Islet of Langerhans (tissue), 1 donor: ENCODE results near the gene EMSY.

Experiments used
- FAIRE-seq: peaks from one replicate; lab custom pipeline; 2011; peaks lifted over from hg19 to GRCh38; lab: Jason Lieb, UNC

Gene EMSY

GRCh38 chr11:76598426-76598839 lies 153.6 kb downstream of the EMSY start:
- FAIRE-seq: no peak

DNA sequence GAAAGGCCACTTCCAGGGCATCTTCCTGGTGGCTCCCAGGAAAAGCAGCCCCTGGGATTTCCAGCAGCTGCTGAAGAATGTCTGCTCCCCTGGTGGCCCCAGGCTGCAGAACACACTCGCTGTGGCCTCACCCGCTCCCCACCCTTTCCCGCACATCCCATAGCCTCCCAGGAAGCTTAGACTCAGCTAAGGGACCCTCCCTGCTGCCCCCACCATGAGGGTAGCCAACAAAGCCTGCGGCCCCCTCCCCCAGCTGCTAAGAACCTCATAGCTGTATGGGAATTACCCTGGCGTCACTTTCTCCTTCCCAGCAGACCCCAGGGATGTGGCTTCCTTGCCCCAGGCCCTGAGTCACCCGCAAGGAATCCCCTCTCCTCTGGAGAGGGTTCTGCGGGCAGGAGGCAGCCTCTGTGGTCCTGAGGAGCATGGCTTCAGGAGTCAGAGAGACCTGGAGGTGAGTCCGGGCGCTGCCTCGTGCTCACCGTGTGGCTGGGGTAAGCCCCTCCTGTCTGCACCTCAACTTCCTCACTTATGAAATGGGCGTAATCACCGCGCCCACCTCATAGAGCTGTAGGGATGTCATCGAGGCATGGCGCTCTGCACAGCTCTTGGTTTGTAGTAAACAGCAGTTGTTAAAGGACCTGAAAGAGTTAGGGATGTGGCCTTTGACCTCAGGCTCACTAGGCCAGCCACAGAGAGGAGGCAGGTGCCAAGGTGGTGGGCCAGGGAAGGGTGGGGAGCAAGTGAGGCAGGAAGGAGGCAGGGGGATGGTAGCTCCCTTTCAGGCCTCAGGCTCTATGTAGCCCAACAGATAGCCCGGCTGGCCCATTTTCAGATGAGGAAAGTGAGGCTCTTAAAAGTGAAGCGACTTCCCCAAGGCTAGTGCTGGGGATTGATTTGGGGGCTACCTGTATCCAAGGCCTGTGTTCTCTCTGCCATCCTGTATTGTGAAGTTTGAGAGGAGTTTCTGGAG lies 154.5 kb downstream of the EMSY start:
- FAIRE-seq: no peak

- no peak for FAIRE-seq
Measured at GRCh38 chr11:76600124-76600655, 155.4 kb downstream of the EMSY start.

GRCh38 chr11:76601272-76601671 lies 156.5 kb downstream of the EMSY start:
- FAIRE-seq: no peak

- no peak for FAIRE-seq
Measured at GRCh38 chr11:76601724-76602123, 156.9 kb downstream of the EMSY start.

GRCh38 chr11:76602431-76602861 lies 157.6 kb downstream of the EMSY start:
- no peak for FAIRE-seq
